ENCODE data around the gene ACTL7B.

GRCh38 chr9:108813951-108814601 lies 41.7 kb downstream of the ACTL7B start:
- TF ChIP-seq CEBPB (IDR thresholded peaks at IDR 0.05), result no peak
- TF ChIP-seq EGR1 (IDR thresholded peaks at IDR 0.05), result no peak
- no peak for TF ChIP-seq MAX (IDR thresholded peaks at IDR 0.05)
- no peak for TF ChIP-seq REST (IDR thresholded peaks at IDR 0.05; ENCODE audit: low read depth)
- peak; percentile 66 for TF ChIP-seq RAD21 (IDR thresholded peaks at IDR 0.05; ENCODE audit: low read depth)
- no peak for TF ChIP-seq NFIC (IDR thresholded peaks at IDR 0.05)
- TF ChIP-seq FOXM1 (IDR thresholded peaks at IDR 0.05; ENCODE audit: borderline replicate concordance, low read depth), result no peak
- no peak for TF ChIP-seq TAF1 (IDR thresholded peaks at IDR 0.05; ENCODE audit: low read depth)
- TF ChIP-seq EP300 (IDR thresholded peaks at IDR 0.05; ENCODE audit: borderline replicate concordance), result no peak
